PC-9 (cell line): ENCODE measurements around the gene ANKLE2. TPM values are rescaled to one million over a fixed set of nuclear protein-coding genes. Genes with fewer than 3 reads are reported as not detected.

ENCODE experiments used
- BruUV-seq: library from RNA; stranded (reverse); fragments of 400-500 nt; replicated peaks from 2 replicates; lab custom pipeline; 2021; lab: Mats Ljungman, UMichigan
- CTCF ChIA-PET: fragments of 300-600 bp; sonication (Branson Sonifier 250); formaldehyde crosslinking; loops from one replicate; lab custom pipeline; 2022; ENCODE audit warnings: antibody characterized with exemption; lab: Charles Lee
- POLR2A ChIA-PET: fragments of 300-600 bp; sonication (Branson Sonifier 250); formaldehyde crosslinking; loops from one replicate; lab custom pipeline; 2022; ENCODE audit warnings: antibody characterized with exemption; ENCODE audit not compliant: unreplicated experiment; lab: Charles Lee
- DNase-seq, 2 experiments: peaks; one replicate each; pipeline versions ENCODE4 v3.0.0 to v3.0.0-alpha.2; 2015 to 2022; ENCODE audit warnings: mixed read lengths in 1 of 2
- H2AFZ ChIP-seq: fragments of 200-600 bp; sonication (generic); 2 replicates; pipeline ENCODE4 v1.8.1; 2017; ENCODE audit warnings: antibody characterized with exemption
- H3F3A ChIP-seq: fragments of 200-600 bp; sonication (generic); 2 replicates; pipeline ENCODE4 v1.8.1; 2017; ENCODE audit warnings: antibody characterized with exemption, mild to moderate bottlenecking, low read depth; ENCODE audit not compliant: insufficient read depth
- H3K27ac ChIP-seq: fragments of 200-600 bp; sonication (generic); 2 replicates; pipeline ENCODE4 v1.6.1; 2016; ENCODE audit warnings: mixed run types
- H3K27me3 ChIP-seq: fragments of 200-600 bp; sonication (generic); 2 replicates; pipeline ENCODE4 v1.6.1; 2016; ENCODE audit warnings: low read depth, mixed run types; ENCODE audit not compliant: insufficient read depth
- H3K36me3 ChIP-seq: fragments of 200-600 bp; sonication (generic); 2 replicates; pipeline ENCODE4 v1.6.1; 2016; ENCODE audit warnings: low read depth, mixed run types
- H3K4me1 ChIP-seq: fragments of 200-600 bp; sonication (generic); replicated peaks from 2 replicates; pipeline ENCODE4 v1.6.1; 2016; ENCODE audit warnings: mixed run types; ENCODE audit not compliant: insufficient read depth
- H3K4me2 ChIP-seq: fragments of 200-600 bp; sonication (generic); 2 replicates; pipeline ENCODE4 v1.6.1; 2017; ENCODE audit warnings: mixed run types
- H3K4me3 ChIP-seq: fragments of 200-600 bp; sonication (generic); 2 replicates; pipeline ENCODE4 v1.6.1; 2016; ENCODE audit warnings: mixed run types
- H3K79me2 ChIP-seq: fragments of 200-600 bp; sonication (generic); 2 replicates; pipeline ENCODE4 v1.6.1; 2017; ENCODE audit warnings: low read depth, mixed run types
- H3K9me2 ChIP-seq: fragments of 200-600 bp; sonication (generic); 2 replicates; pipeline ENCODE4 v1.8.1; 2017; ENCODE audit warnings: mild to moderate bottlenecking; ENCODE audit not compliant: insufficient read depth
- H3K9me3 ChIP-seq: fragments of 200-600 bp; sonication (generic); 2 replicates; pipeline ENCODE4 v1.8.1; 2016; ENCODE audit warnings: low read depth; ENCODE audit not compliant: insufficient read depth
- H4K20me1 ChIP-seq: fragments of 200-600 bp; sonication (generic); 2 replicates; pipeline ENCODE4 v1.8.1; 2017; ENCODE audit not compliant: insufficient read depth
- CTCF ChIP-seq: fragments of 200-600 bp; sonication (generic); conservative IDR thresholded peaks from 2 replicates; pipeline ENCODE4 v1.6.1; 2017; ENCODE audit warnings: mixed run types, antibody characterized with exemption, mild to moderate bottlenecking, moderate library complexity
- EZH2 ChIP-seq: fragments of 200-600 bp; sonication (generic); IDR thresholded peaks from 2 replicates; pipeline ENCODE4 v1.8.0; 2017; ENCODE audit warnings: antibody characterized with exemption, low read depth
- intact Hi-C: fragments of 100-400 bp; cut with micrococcal nuclease; formaldehyde crosslinking; loops from one replicate; pipeline ENCODE4 v1.10.0; 2022; ENCODE audit not compliant: unreplicated experiment
- total RNA-seq: library from RNA; stranded (reverse); gene quantifications from 2 replicates; pipeline ENCODE4 v1.2.3, GENCODE V29; 2021

ANKLE2 gene
- total RNA-seq, 1 experiment from 2014 or later, result 102 TPM

GRCh38 chr12:132723015-132723763 lies 38.4 kb downstream of the ANKLE2 start:
- BruUV-seq, result no TSS peak
- Histone ChIP-seq H3K36me3 (peaks cover 29% of the 10 kb centered on the region), H3K27me3 (no peaks in the 10 kb centered on the region), H3K79me2 (no peaks in the 10 kb centered on the region; the same call in 1 of the 2 replicates), H3K4me3 (no peak overlapping the region), H3K9me3 (no peaks in the 10 kb centered on the region), H2AFZ (no peak overlapping the region), H3K4me1 (no peaks in the 10 kb centered on the region), H3F3A (peaks cover 72% of the 10 kb centered on the region), H3K27ac (no peak overlapping the region), H3K9me2 (no peaks in the 10 kb centered on the region), H4K20me1 (peaks cover 56% of the 10 kb centered on the region), H3K4me2 (no peak overlapping the region)
- POLR2A ChIA-PET, result no interaction called here
- CTCF ChIA-PET, result no interaction called here
- intact Hi-C loops, result no loop called here
- TF ChIP-seq EZH2 (no peak), CTCF (no peak)
- no peak for DNase-seq

DNA sequence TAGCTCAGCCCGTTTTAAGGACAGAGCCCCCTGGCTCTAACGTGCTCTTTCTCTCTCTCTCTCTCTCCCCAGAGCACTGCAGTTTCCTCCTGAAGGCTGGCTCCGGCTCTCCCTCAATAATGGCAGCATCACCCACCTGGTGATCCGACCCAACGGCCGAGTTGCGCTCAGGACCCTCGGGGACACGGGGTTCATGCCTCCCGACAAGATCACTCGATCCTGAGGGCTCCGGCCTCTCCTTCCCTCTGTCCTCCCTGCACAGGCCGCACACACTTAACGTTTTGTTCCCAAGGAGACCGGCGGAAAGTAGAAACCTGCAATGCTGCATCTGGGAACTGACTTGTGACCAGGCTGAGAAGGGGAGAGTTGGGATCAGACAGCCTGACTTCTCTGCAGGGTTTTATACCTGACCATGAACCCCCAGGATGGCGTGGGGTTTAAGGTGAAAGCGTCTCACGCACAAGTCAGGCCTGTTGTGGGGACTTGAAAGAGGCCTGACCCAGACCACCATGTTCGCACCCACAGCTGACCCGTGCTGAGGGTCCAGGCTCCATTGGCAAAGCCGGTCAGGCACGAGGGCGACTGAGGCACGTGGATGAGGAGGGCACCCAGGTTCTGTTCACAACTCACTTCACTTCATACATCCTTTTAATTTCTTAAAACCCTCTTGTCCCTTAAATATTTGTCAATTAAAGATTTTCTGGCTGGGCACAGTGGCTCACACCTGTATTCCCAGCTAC lies 40.9 kb downstream of the ANKLE2 start:
- Histone ChIP-seq H3K36me3 (peaks cover 15% of the 10 kb centered on the region), H3F3A (peaks cover 63% of the 10 kb centered on the region), H3K4me3 (no peak overlapping the region), H3K9me2 (no peaks in the 10 kb centered on the region), H3K79me2 (no peaks in the 10 kb centered on the region), H3K27ac (no peak overlapping the region), H3K9me3 (no peaks in the 10 kb centered on the region), H2AFZ (no peak overlapping the region), H3K4me2 (no peak overlapping the region), H3K27me3 (no peaks in the 10 kb centered on the region), H3K4me1 (no peaks in the 10 kb centered on the region), H4K20me1 (peaks cover 63% of the 10 kb centered on the region)
- CTCF ChIA-PET, result no interaction called here
- POLR2A ChIA-PET, result no interaction called here
- no peak for DNase-seq
- intact Hi-C loops, result no loop called here
- BruUV-seq, result TSS peak; percentile 18
- TF ChIP-seq EZH2 (no peak), CTCF (no peak)

- TF ChIP-seq CTCF (no peak), EZH2 (no peak)
- H3K9me2 ChIP-seq, result no peaks in the 10 kb centered on the region
- no peak overlapping the region for H3K27ac ChIP-seq
- no peak overlapping the region for H3K4me2 ChIP-seq
- peaks cover 15% of the 10 kb centered on the region for H3K36me3 ChIP-seq
- peaks cover 63% of the 10 kb centered on the region for H4K20me1 ChIP-seq
- no peak for DNase-seq
- H3K4me1 ChIP-seq, result no peaks in the 10 kb centered on the region
- no peaks in the 10 kb centered on the region for H3K79me2 ChIP-seq
- intact Hi-C loops, result no loop called here
- BruUV-seq, result no TSS peak
- no peak overlapping the region for H2AFZ ChIP-seq
- ChIA-PET POLR2A (no interaction called here), CTCF (no interaction called here)
- peaks cover 59% of the 10 kb centered on the region for H3F3A ChIP-seq
- no peaks in the 10 kb centered on the region for H3K27me3 ChIP-seq
- H3K9me3 ChIP-seq, result no peaks in the 10 kb centered on the region
- H3K4me3 ChIP-seq, result no peak overlapping the region
Measured at GRCh38 chr12:132719954-132720324, 41.7 kb downstream of the ANKLE2 start.
